Naive B cell (primary cell): ENCODE measurements around the gene PACSIN3. TPM values are rescaled to one million over a fixed set of nuclear protein-coding genes. Genes with fewer than 3 reads are reported as not detected.
A peak's percentile ranks its signal among the peaks of the same experiment; 100 is the strongest.

Experiments
- ATAC-seq, 2 donors: fragments of 150-1000 bp; cut with Tn5 transposase; 2 replicates each; pipeline ENCODE4 v1.10.0; 2021; ENCODE audit warnings: low read depth in 2 of 2, mild to moderate bottlenecking in 2 of 2, moderate library complexity in 2 of 2
- DNase-seq: peaks from one replicate; pipeline ENCODE4 v3.0.0; 2022
- H3K27ac Mint-ChIP-seq, 6 donors: one replicate each; pipeline ENCODE4 v1.8.0; 2020 to 2022; ENCODE audit warnings: mild to moderate bottlenecking in 6 of 6, mixed read lengths in 6 of 6, moderate library complexity in 5 of 6, inconsistent platforms in 2 of 6
- H3K27me3 Mint-ChIP-seq, 3 donors: one replicate each; pipeline ENCODE4 v1.8.0; 2021 to 2022; ENCODE audit warnings: mixed read lengths in 3 of 3, mild to moderate bottlenecking in 1 of 3
- H3K36me3 Mint-ChIP-seq, 2 donors: one replicate each; pipeline ENCODE4 v1.8.0; 2020 to 2022; ENCODE audit warnings: mixed read lengths in 2 of 2, inconsistent platforms in 1 of 2, mild to moderate bottlenecking in 1 of 2
- H3K4me1 Mint-ChIP-seq, 3 donors: one replicate each; pipeline ENCODE4 v1.8.0; 2020 to 2022; ENCODE audit warnings: mixed read lengths in 3 of 3, inconsistent platforms in 1 of 3, mild to moderate bottlenecking in 1 of 3, moderate library complexity in 1 of 3
- H3K4me3 Mint-ChIP-seq, 8 donors: one replicate each; pipeline ENCODE4 v1.8.0; 2020 to 2022; ENCODE audit warnings: mild to moderate bottlenecking in 8 of 8, mixed read lengths in 8 of 8, moderate library complexity in 8 of 8, inconsistent platforms in 2 of 8
- H3K9me3 Mint-ChIP-seq, 7 donors: one replicate each; pipeline ENCODE4 v1.8.0; 2020 to 2022; ENCODE audit warnings: mixed read lengths in 7 of 7, mild to moderate bottlenecking in 5 of 7, inconsistent platforms in 2 of 7, moderate library complexity in 1 of 7
- polyA plus RNA-seq, 6 donors: library from polyadenylated mRNA; unstranded; fragments of 300-500 nt; fragmentation: Illumina TruSeq; gene quantifications; one replicate each; pipeline ENCODE4 v1.2.3, GENCODE V29; 2021; ENCODE audit warnings: low read depth in 6 of 6

The PACSIN3 gene
- polyA plus RNA-seq, 6 donors from 2014 or later = 0.41 to 0.49 TPM; not detected in 4

DNA sequence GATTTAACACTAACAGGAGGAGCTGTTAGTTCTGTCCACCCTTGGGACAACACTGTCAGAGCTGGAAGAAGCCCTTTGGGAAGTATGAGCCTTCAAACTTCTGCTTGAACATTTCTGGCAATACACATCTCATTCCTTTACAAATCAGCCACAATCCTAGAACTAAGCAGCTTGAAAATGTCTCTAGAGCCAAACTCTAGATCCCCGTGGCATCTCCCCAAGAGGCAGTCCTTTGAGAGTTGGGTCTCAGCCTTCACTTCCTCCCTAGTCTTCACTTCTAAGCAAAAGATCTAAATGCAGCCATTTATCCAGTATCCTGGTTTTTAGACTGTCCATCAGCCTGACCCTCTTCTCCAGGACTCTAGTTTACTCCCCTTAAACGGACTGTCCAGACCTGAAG lies 36.5 kb downstream of the PACSIN3 start:
- H3K27me3 Mint-ChIP-seq = no peaks in the 10 kb centered on the region
- H3K36me3 Mint-ChIP-seq = peaks cover 0 to 5% of the 10 kb centered on the region in 2 donors
- peak overlapping the region in 2 of 6 donors; percentile 32 to 49 for H3K27ac Mint-ChIP-seq
- ATAC-seq (no peak), DNase-seq (no peak)
- H3K4me3 Mint-ChIP-seq = no peak overlapping the region
- H3K9me3 Mint-ChIP-seq = no peaks in the 10 kb centered on the region
- H3K4me1 Mint-ChIP-seq = peaks cover 24 to 35% (median 24%) of the 10 kb centered on the region in 3 donors

DNA sequence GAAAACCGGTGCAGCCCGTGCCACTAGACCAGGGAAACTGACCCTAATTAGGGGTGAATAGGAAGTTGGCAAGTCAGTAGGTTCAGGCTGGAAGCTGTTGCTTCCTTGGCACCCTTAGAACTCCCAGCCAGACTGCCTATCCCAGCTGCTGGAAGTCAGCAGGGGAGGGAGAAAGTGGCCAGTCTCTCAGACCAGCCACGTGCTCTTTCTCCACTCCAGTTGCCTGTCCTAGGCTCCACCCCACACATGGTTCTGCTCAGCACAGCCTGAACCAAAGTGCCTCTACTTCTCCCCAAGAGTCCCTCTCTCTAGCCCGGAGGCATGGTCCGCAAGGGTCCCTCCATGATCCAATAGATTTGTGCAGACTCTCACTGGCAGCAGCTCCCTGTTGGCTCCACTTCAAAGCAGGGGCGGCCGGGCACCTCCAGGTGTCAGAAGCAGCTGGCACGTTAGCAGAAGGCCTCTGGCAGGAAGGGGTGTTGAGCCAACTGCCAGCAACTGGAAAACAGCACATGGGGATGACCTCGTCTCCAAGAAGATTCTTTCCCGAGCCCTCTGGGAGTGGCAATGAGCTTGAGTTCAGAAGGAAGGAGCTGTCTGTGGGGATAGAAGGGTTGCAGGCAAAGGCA lies 37.2 kb downstream of the PACSIN3 start:
- no peaks in the 10 kb centered on the region for H3K9me3 Mint-ChIP-seq
- ATAC-seq (no peak), DNase-seq (no peak)
- no peaks in the 10 kb centered on the region for H3K27me3 Mint-ChIP-seq
- H3K4me3 Mint-ChIP-seq = no peak overlapping the region
- H3K36me3 Mint-ChIP-seq = peaks cover 0 to 5% of the 10 kb centered on the region in 2 donors
- peaks cover 19 to 29% (median 23%) of the 10 kb centered on the region in 3 donors for H3K4me1 Mint-ChIP-seq
- H3K27ac Mint-ChIP-seq = no peak overlapping the region

DNA sequence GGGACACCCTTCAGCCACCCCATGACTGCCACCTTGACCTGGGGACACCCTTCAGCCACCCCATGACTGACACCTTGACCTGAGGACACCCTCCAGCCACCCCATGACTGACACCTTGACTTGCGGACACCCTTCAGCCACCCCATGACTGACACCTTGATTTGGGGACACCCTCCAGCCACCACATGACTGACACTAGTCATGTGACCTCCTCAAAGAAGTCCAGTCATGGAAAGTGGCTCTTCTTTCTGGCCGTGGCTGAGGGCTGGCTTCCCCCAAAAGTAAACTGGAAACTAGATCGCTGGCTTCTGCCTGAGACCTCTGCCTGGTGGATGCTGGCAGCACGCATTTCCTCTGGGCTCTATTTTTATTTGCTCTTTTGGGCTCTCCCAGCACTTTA lies 38.0 kb downstream of the PACSIN3 start:
- ATAC-seq (no peak), DNase-seq (no peak)
- Mint-ChIP-seq H3K4me3 (no peak overlapping the region), H3K36me3 (peaks cover 0 to 5% of the 10 kb centered on the region in 2 donors), H3K4me1 (peaks cover 19 to 24% (median 22%) of the 10 kb centered on the region in 3 donors), H3K27ac (no peak overlapping the region), H3K9me3 (no peaks in the 10 kb centered on the region), H3K27me3 (no peaks in the 10 kb centered on the region)

DNA sequence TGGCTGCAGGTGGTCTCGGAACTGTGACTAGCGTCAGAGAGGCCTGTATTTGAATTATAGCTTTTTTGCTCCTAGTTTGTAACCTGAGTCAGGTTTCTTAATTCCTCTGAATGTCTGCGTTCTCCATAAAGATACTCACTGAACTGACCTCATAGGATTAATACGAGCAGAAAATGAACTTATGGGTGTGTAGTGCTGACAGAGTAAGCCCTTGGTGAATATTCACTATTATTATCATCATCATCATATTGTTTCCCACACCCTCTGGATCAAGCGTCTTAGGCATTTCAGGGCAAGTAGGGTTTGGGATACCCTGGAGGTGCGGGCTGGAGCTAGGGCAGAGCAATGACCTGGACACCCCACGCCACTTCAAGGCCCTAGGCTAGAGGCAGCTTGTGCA lies 38.6 kb downstream of the PACSIN3 start:
- no peak overlapping the region for H3K4me3 Mint-ChIP-seq
- ATAC-seq (no peak), DNase-seq (no peak)
- no peaks in the 10 kb centered on the region for H3K27me3 Mint-ChIP-seq
- H3K27ac Mint-ChIP-seq = peak overlapping the region in 1 of 6 donors; percentile 8
- H3K4me1 Mint-ChIP-seq = peaks cover 13 to 18% (median 16%) of the 10 kb centered on the region in 3 donors
- peaks cover 0 to 5% of the 10 kb centered on the region in 2 donors for H3K36me3 Mint-ChIP-seq
- no peaks in the 10 kb centered on the region for H3K9me3 Mint-ChIP-seq

DNA sequence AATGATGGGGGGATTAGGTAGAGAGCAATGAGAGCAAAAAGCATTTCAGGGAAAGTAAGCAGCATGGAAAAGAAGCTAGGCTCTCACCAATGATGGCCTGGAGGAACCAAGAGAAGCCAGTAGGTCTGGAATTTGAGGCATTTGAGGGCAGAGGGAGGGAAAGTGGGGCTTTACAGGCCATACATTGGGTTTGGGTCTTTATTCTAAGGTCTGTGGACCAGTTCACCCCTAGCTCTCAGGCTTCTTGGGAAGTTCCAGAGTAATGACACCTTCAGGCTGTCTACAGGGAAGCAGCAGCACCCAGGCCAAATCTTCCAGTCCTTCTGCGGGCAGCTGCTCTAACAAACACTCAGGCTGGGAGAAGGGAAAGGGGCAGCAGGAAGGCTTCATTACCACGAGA lies 39.0 kb downstream of the PACSIN3 start:
- ATAC-seq (no peak), DNase-seq (no peak)
- Mint-ChIP-seq H3K4me3 (no peak overlapping the region), H3K9me3 (no peaks in the 10 kb centered on the region), H3K27me3 (no peaks in the 10 kb centered on the region), H3K27ac (peak overlapping the region in 1 of 6 donors; percentile 8), H3K36me3 (peaks cover 0 to 5% of the 10 kb centered on the region in 2 donors), H3K4me1 (peaks cover 10 to 14% (median 12%) of the 10 kb centered on the region in 3 donors)

DNA sequence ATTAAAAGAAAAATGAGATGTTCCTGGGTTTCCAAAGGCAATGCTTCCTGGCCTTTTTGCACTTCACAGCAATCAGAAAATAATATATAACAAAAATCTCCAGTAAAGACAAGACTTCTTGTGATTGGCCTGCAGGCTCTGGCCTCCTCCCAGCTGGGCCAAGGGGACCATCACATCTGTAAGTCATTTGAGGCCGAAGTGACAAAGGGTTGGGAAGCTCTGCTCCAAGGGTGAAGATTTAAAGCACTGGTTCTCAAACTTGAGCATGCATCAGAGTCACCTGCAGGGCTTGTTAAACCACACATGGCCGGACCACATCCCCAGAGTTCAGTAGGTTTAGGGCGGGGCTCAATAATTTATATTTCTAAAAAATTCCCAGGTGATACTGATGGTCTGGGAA lies 41.7 kb downstream of the PACSIN3 start:
- Mint-ChIP-seq H3K4me1 (no peaks in the 10 kb centered on the region), H3K4me3 (no peak overlapping the region), H3K36me3 (peaks cover 0 to 5% of the 10 kb centered on the region in 2 donors), H3K27ac (no peak overlapping the region), H3K9me3 (no peaks in the 10 kb centered on the region), H3K27me3 (no peaks in the 10 kb centered on the region)
- ATAC-seq (no peak), DNase-seq (no peak)

DNA sequence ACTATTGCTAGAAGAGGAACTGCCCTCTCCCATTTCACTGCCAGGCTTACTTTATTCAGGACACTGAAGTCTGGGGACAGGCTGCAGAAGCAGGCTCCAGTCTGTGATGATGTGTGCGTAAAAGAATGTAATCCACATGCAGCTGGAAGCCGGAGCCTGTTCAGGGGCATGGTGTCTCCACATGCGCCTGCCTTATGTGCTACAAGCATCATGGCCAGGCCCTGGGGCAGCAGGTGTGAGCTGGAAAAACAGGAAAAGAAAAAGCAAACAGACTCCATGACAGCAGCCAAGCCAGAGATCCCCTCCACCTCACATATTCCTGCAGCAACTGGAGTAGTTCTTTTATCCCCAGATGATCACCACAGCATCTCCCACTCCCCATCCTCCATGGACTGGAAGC lies 42.9 kb downstream of the PACSIN3 start:
- Mint-ChIP-seq H3K4me1 (no peaks in the 10 kb centered on the region), H3K27me3 (no peaks in the 10 kb centered on the region), H3K9me3 (no peaks in the 10 kb centered on the region), H3K4me3 (no peak overlapping the region), H3K36me3 (peaks cover 0 to 2% of the 10 kb centered on the region in 2 donors), H3K27ac (no peak overlapping the region)
- DNase-seq (no peak), ATAC-seq (no peak)

DNA sequence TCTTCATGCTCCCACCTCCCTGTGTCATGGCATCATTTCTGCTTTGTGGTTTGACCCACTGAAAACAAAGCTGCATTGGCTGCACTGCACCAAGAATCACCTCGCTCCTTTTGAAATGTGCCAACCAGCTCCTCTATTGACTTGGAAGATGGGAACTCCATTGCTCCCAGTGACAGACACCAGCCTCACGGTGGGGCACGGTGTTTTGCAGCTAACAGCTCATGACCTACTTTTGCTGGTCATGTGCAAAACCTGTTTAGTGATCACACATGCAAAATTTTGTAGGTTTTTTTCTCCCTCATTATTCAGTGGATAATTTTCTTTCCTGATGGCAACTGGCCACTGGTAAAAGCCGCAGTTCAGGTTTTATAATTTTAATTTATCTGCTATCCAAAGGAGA lies 46.4 kb downstream of the PACSIN3 start:
- Mint-ChIP-seq H3K9me3 (no peaks in the 10 kb centered on the region), H3K36me3 (peaks cover 10 to 11% of the 10 kb centered on the region in 2 donors), H3K4me1 (no peaks in the 10 kb centered on the region), H3K4me3 (no peak overlapping the region), H3K27ac (no peak overlapping the region), H3K27me3 (no peaks in the 10 kb centered on the region)
- ATAC-seq (no peak), DNase-seq (no peak)

DNA sequence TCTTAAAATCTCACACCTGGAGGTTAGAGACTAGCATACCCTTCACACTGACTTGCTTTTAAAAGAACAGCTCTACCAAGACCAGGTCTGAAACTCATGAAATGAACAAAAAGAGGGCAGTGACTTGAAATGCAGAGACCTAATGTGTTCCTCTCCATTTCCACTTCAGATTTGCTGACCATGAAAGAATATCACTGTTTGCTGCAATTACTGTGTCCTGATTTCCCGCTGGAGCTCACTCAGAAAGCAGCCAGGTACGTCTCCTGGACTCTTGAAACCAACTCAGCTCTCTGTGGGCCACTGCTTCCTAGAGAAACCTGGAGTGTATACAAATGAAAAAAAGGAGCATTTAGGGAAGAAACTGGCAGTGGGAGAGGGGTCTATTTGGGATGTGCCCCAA lies 48.8 kb downstream of the PACSIN3 start:
- ATAC-seq (no peak), DNase-seq (no peak)
- Mint-ChIP-seq H3K4me3 (no peak overlapping the region), H3K4me1 (no peaks in the 10 kb centered on the region), H3K36me3 (peaks cover 10 to 11% of the 10 kb centered on the region in 2 donors), H3K27me3 (no peaks in the 10 kb centered on the region), H3K27ac (peak overlapping the region in 1 of 6 donors; percentile 49), H3K9me3 (no peaks in the 10 kb centered on the region)

DNA sequence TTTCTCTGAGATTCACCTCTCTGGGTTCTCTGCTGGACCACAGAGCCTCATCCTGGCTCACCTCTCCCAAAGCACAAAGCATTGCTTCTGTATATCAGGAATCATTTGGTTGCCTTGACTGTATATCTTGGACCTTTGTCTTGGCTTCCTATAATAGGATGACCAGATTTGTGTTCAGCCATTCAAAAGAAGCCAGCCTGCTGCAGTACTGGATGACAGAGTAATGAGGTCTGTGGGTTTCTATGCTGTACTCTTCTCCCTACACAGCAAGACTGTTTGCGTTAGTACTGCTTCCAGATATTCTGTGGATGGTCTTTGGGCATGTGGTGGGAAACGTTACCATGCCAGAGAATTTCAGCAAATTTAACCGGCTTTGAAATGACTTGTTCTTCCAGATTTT lies 49.3 kb downstream of the PACSIN3 start:
- ATAC-seq (no peak), DNase-seq (no peak)
- H3K4me1 Mint-ChIP-seq = no peaks in the 10 kb centered on the region
- no peak overlapping the region for H3K4me3 Mint-ChIP-seq
- H3K9me3 Mint-ChIP-seq = no peaks in the 10 kb centered on the region
- peaks cover 10 to 11% of the 10 kb centered on the region in 2 donors for H3K36me3 Mint-ChIP-seq
- H3K27me3 Mint-ChIP-seq = no peaks in the 10 kb centered on the region
- no peak overlapping the region for H3K27ac Mint-ChIP-seq

DNA sequence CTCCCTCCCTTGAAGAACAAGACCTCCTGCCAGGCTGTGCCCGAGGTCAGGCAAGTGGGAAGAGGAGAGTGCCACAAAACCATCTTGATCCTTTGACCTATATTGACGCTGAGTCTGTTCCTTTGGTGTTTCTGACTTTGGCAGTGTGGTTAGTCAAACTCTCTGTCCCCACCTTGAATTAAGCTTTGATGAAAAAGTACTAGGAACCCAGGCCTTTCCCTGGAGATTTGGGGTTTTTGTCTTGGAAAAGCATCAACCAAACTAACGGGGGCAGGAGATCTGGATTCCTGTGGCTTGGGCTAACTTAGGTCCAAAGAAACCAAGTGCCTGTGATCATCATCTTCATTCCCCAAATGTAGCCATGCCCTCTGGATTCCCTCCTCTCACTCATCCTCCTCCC lies 49.9 kb downstream of the PACSIN3 start:
- no peak for ATAC-seq
- Mint-ChIP-seq H3K27ac (peak overlapping the region in 1 of 6 donors; percentile 9), H3K36me3 (peaks cover 10 to 11% of the 10 kb centered on the region in 2 donors), H3K9me3 (no peaks in the 10 kb centered on the region), H3K27me3 (no peaks in the 10 kb centered on the region), H3K4me3 (no peak overlapping the region), H3K4me1 (no peaks in the 10 kb centered on the region)
- DNase-seq = no peak

DNA sequence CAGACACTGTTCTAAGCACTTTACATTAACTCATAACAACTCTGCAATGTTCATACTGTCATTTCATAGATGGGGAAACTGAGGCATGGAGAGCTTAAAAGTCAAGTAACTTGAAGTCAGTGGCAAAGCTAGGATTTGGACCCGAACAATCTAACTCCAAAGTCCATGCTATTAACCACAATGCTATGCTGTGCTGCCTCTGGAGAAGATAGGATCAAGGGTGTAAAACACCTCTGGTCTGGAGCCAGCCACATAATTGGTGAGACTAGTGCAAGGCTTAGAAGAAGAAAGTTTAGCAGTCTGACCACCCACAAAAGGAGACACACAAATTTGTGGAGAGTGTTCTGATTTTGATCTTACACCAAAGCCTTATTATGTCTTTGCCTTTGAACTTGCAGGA lies 53.3 kb downstream of the PACSIN3 start:
- Mint-ChIP-seq H3K4me1 (no peaks in the 10 kb centered on the region), H3K36me3 (peaks cover 8 to 9% of the 10 kb centered on the region in 2 donors), H3K4me3 (no peak overlapping the region), H3K27me3 (no peaks in the 10 kb centered on the region), H3K9me3 (no peaks in the 10 kb centered on the region), H3K27ac (peak overlapping the region in 1 of 6 donors; percentile 12)
- ATAC-seq (no peak), DNase-seq (no peak)

DNA sequence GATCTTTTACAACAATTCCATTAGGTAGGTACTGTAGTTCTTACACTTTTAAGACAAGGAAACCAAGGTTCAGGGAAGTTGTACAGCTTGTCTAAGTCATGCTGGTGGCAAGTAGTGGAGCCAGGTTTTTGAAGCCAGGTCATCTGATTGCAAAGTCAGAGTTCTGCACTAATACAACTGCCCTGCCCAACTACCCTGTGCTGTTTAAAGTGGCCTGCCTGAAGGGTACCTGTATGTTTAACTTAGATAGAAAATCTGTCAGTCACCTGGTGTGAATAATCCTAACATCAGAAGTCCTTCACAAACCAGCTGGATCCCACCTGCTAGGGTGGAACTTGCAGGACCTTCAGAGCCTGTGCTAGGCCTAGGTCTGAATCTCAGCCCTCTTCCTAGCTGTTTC lies 53.7 kb downstream of the PACSIN3 start:
- DNase-seq (no peak), ATAC-seq (no peak)
- no peak overlapping the region for H3K27ac Mint-ChIP-seq
- no peaks in the 10 kb centered on the region for H3K9me3 Mint-ChIP-seq
- no peaks in the 10 kb centered on the region for H3K27me3 Mint-ChIP-seq
- H3K4me1 Mint-ChIP-seq = no peaks in the 10 kb centered on the region
- H3K4me3 Mint-ChIP-seq = no peak overlapping the region
- peaks cover 3 to 4% of the 10 kb centered on the region in 2 donors for H3K36me3 Mint-ChIP-seq

DNA sequence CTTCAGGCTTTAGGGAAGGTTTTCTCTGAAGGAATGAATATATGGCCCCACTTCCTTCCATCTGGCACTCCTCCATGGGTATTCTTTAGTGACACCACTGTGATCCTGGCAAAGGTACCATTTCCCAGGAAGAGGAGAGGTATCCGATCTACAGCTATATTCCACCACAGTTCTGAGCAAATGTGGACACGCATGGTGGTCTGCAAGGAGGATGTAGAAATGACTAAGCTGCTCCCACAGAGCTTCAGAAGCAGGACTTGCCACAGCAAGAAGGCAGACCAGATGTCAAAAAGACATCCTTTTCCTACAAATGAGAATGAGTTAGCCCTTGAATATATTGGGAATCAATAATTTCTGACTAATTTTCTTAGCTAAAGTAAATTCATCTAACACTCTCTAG lies 55.1 kb downstream of the PACSIN3 start:
- no peaks in the 10 kb centered on the region for H3K36me3 Mint-ChIP-seq
- H3K4me3 Mint-ChIP-seq = no peak overlapping the region
- ATAC-seq (no peak), DNase-seq (no peak)
- no peaks in the 10 kb centered on the region for H3K9me3 Mint-ChIP-seq
- no peaks in the 10 kb centered on the region for H3K27me3 Mint-ChIP-seq
- H3K27ac Mint-ChIP-seq = no peak overlapping the region
- no peaks in the 10 kb centered on the region for H3K4me1 Mint-ChIP-seq

DNA sequence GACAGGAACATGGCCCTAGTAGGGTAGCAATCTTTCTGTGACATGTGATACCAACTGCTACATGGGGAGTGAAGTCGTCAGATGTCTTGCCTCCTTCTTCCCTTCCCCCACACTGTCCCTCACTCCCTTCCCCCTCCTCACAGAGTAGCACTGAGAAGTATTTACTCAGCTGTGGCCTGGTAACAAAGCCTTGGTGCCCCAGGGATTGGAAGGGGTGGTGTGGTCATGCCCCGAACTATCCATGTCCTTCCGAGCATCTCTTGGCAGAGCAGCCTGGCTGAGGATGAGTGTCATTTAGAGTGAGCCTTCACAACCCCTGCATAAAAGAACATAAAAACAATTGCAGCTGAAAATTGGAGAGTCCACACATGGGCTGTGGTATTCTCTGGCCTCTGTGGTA lies 55.7 kb downstream of the PACSIN3 start:
- ATAC-seq (no peak), DNase-seq (no peak)
- Mint-ChIP-seq H3K36me3 (no peaks in the 10 kb centered on the region), H3K4me3 (no peak overlapping the region), H3K4me1 (no peaks in the 10 kb centered on the region), H3K9me3 (no peaks in the 10 kb centered on the region), H3K27ac (peak overlapping the region in 1 of 6 donors; percentile 8), H3K27me3 (no peaks in the 10 kb centered on the region)
